Measurements from ENCODE around the gene UBFD1. TPM values are rescaled to one million over a fixed set of nuclear protein-coding genes. Genes with fewer than 3 reads are reported as not detected.
"Not testable (repeated sequence)": the region's sequence is repeated elsewhere in the genome, so short reads cannot be mapped to it uniquely, and the experiment has no call there.

The UBFD1 gene
- total RNA-seq, 2 donors from 2014 or later = 58.8 to 63.4 TPM

GRCh38 chr16:23534868-23535860 is 22.4 kb upstream of the UBFD1 start:
- peaks cover 0 to 14% of the 10 kb centered on the region in 2 donors for H3K36me3 Mint-ChIP-seq (ENCODE audit: insufficient read depth in 2 of 2)
- ATAC-seq (replicated peaks in 1 of 2) = no peak

GRCh38 chr16:23535901-23536300 is 21.6 kb upstream of the UBFD1 start:
- DNase-seq (no peak), ATAC-seq (replicated peaks in 1 of 2) (no peak)
- peaks cover 0 to 14% of the 10 kb centered on the region in 2 donors for H3K36me3 Mint-ChIP-seq (ENCODE audit: insufficient read depth in 2 of 2)
- H3K9me3 Mint-ChIP-seq = no peaks in the 10 kb centered on the region
- no peak overlapping the region for H3K27ac Mint-ChIP-seq
- H3K4me3 Mint-ChIP-seq = no peak overlapping the region
- H3K27me3 Mint-ChIP-seq (ENCODE audit: low read depth) = no peaks in the 10 kb centered on the region
- H3K4me1 Mint-ChIP-seq (ENCODE audit: low read depth) = peaks cover 12% of the 10 kb centered on the region

More at GRCh38 chr16:23534868-23535860, 22.4 kb upstream of the UBFD1 start:
- Mint-ChIP-seq H3K27ac (no peak overlapping the region), H3K4me1 (ENCODE audit: low read depth) (peaks cover 12% of the 10 kb centered on the region), H3K9me3 (no peaks in the 10 kb centered on the region), H3K4me3 (no peak overlapping the region), H3K27me3 (ENCODE audit: low read depth) (no peaks in the 10 kb centered on the region)
- no peak for DNase-seq

- no peaks in the 10 kb centered on the region for H3K9me3 Mint-ChIP-seq
- peaks cover 0 to 17% of the 10 kb centered on the region in 2 donors for H3K36me3 Mint-ChIP-seq (ENCODE audit: insufficient read depth in 2 of 2)
- H3K4me3 Mint-ChIP-seq = no peak overlapping the region
- no peak overlapping the region for H3K27ac Mint-ChIP-seq
- no peaks in the 10 kb centered on the region for H3K27me3 Mint-ChIP-seq (ENCODE audit: low read depth)
- no peak for ATAC-seq (replicated peaks in 1 of 2)
- DNase-seq = no peak
- peaks cover 12% of the 10 kb centered on the region for H3K4me1 Mint-ChIP-seq (ENCODE audit: low read depth)
These were observed 20.1 kb upstream of the UBFD1 start for GRCh38 chr16:23537390-23537789.

- peak overlapping the region; percentile 9 for H3K27ac Mint-ChIP-seq
- DNase-seq (no peak), ATAC-seq (replicated peaks in 1 of 2) (no peak)
- H3K9me3 Mint-ChIP-seq = no peaks in the 10 kb centered on the region
- no peak overlapping the region for H3K4me3 Mint-ChIP-seq
- H3K4me1 Mint-ChIP-seq (ENCODE audit: low read depth) = peaks cover 12% of the 10 kb centered on the region
- H3K27me3 Mint-ChIP-seq (ENCODE audit: low read depth) = no peaks in the 10 kb centered on the region
- peaks cover 2 to 14% of the 10 kb centered on the region in 2 donors for H3K36me3 Mint-ChIP-seq (ENCODE audit: insufficient read depth in 2 of 2)
These were observed 18.6 kb upstream of the UBFD1 start for GRCh38 chr16:23538919-23539278.

GRCh38 chr16:23539984-23540816 is 17.3 kb upstream of the UBFD1 start:
- no peaks in the 10 kb centered on the region for H3K27me3 Mint-ChIP-seq (ENCODE audit: low read depth)
- H3K4me1 Mint-ChIP-seq (ENCODE audit: low read depth) = peaks cover 12% of the 10 kb centered on the region
- peaks cover 2 to 10% of the 10 kb centered on the region in 2 donors for H3K36me3 Mint-ChIP-seq (ENCODE audit: insufficient read depth in 2 of 2)
- H3K4me3 Mint-ChIP-seq = no peak overlapping the region
- ATAC-seq (replicated peaks in 1 of 2) (no peak), DNase-seq (no peak)
- H3K27ac Mint-ChIP-seq = no peak overlapping the region
- no peaks in the 10 kb centered on the region for H3K9me3 Mint-ChIP-seq

GRCh38 chr16:23540817-23541178 is 16.7 kb upstream of the UBFD1 start:
- not testable (repeated sequence) for H3K9me3 Mint-ChIP-seq; DNase-seq; H3K27ac Mint-ChIP-seq; H3K4me3 Mint-ChIP-seq; ATAC-seq (replicated peaks in 1 of 2); H3K27me3 Mint-ChIP-seq (ENCODE audit: low read depth)
- H3K36me3 Mint-ChIP-seq (ENCODE audit: insufficient read depth in 2 of 2) = peaks cover 2 to 10% of the 10 kb centered on the region in 2 donors
- H3K4me1 Mint-ChIP-seq (ENCODE audit: low read depth) = peaks cover 12% of the 10 kb centered on the region

- Mint-ChIP-seq H3K36me3 (ENCODE audit: insufficient read depth in 2 of 2) (peaks cover 2 to 10% of the 10 kb centered on the region in 2 donors), H3K4me1 (ENCODE audit: low read depth) (no peaks in the 10 kb centered on the region), H3K27ac (no peak overlapping the region), H3K9me3 (no peaks in the 10 kb centered on the region), H3K4me3 (no peak overlapping the region), H3K27me3 (ENCODE audit: low read depth) (no peaks in the 10 kb centered on the region)
- DNase-seq (no peak), ATAC-seq (replicated peaks in 1 of 2) (no peak)
These were observed 13.1 kb upstream of the UBFD1 start for GRCh38 chr16:23544436-23544835.

- ATAC-seq (replicated peaks in 1 of 2) (no peak), DNase-seq (no peak)
- no peaks in the 10 kb centered on the region for H3K27me3 Mint-ChIP-seq (ENCODE audit: low read depth)
- no peak overlapping the region for H3K4me3 Mint-ChIP-seq
- H3K36me3 Mint-ChIP-seq (ENCODE audit: insufficient read depth in 2 of 2) = peaks cover 2 to 14% of the 10 kb centered on the region in 2 donors
- H3K4me1 Mint-ChIP-seq (ENCODE audit: low read depth) = peaks cover 7% of the 10 kb centered on the region
- no peak overlapping the region for H3K27ac Mint-ChIP-seq
- H3K9me3 Mint-ChIP-seq = no peaks in the 10 kb centered on the region
These were observed 7.6 kb upstream of the UBFD1 start for GRCh38 chr16:23549938-23550337.

GRCh38 chr16:23552161-23552560 is 5.4 kb upstream of the UBFD1 start:
- no peaks in the 10 kb centered on the region for H3K27me3 Mint-ChIP-seq (ENCODE audit: low read depth)
- peaks cover 28% of the 10 kb centered on the region for H3K4me1 Mint-ChIP-seq (ENCODE audit: low read depth)
- no peaks in the 10 kb centered on the region for H3K9me3 Mint-ChIP-seq
- no peak for DNase-seq
- peaks cover 2 to 13% of the 10 kb centered on the region in 2 donors for H3K36me3 Mint-ChIP-seq (ENCODE audit: insufficient read depth in 2 of 2)
- no peak overlapping the region for H3K4me3 Mint-ChIP-seq
- ATAC-seq (replicated peaks in 1 of 2) = no peak
- no peak overlapping the region for H3K27ac Mint-ChIP-seq

GRCh38 chr16:23554536-23554935 is 3.0 kb upstream of the UBFD1 start:
- H3K27me3 Mint-ChIP-seq (ENCODE audit: low read depth) = no peaks in the 10 kb centered on the region
- ATAC-seq (replicated peaks in 1 of 2) = no peak
- no peaks in the 10 kb centered on the region for H3K9me3 Mint-ChIP-seq
- H3K27ac Mint-ChIP-seq = no peak overlapping the region
- no peak for DNase-seq
- peaks cover 2 to 12% of the 10 kb centered on the region in 2 donors for H3K36me3 Mint-ChIP-seq (ENCODE audit: insufficient read depth in 2 of 2)
- H3K4me3 Mint-ChIP-seq = no peak overlapping the region
- H3K4me1 Mint-ChIP-seq (ENCODE audit: low read depth) = peaks cover 39% of the 10 kb centered on the region

GRCh38 chr16:23557779-23558702 is 514 bp downstream of the UBFD1 start:
- DNase-seq = no peak
- no peaks in the 10 kb centered on the region for H3K9me3 Mint-ChIP-seq
- peaks cover 63% of the 10 kb centered on the region for H3K4me1 Mint-ChIP-seq (ENCODE audit: low read depth)
- H3K27me3 Mint-ChIP-seq (ENCODE audit: low read depth) = no peaks in the 10 kb centered on the region
- peak overlapping the region; percentile 91 for H3K27ac Mint-ChIP-seq
- peaks cover 0 to 15% of the 10 kb centered on the region in 2 donors for H3K36me3 Mint-ChIP-seq (ENCODE audit: insufficient read depth in 2 of 2)
- peak in 1 of 2 donors; percentile 13 for ATAC-seq (replicated peaks in 1 of 2)
- H3K4me3 Mint-ChIP-seq = peak overlapping the region; percentile 97

- Mint-ChIP-seq H3K4me3 (no peak overlapping the region), H3K9me3 (no peaks in the 10 kb centered on the region), H3K27me3 (ENCODE audit: low read depth) (no peaks in the 10 kb centered on the region), H3K4me1 (ENCODE audit: low read depth) (peaks cover 41% of the 10 kb centered on the region), H3K27ac (no peak overlapping the region), H3K36me3 (ENCODE audit: insufficient read depth in 2 of 2) (peaks cover 1 to 29% of the 10 kb centered on the region in 2 donors)
- ATAC-seq (replicated peaks in 1 of 2) (no peak), DNase-seq (no peak)
These were observed 4.1 kb downstream of the UBFD1 start for GRCh38 chr16:23561586-23561985.

All from activated T-cell treated with anti-CD3 and anti-CD28 coated beads, Interleukin-2, amount 50 U/mL, for 72 hours (primary cell).